TTC549 (cell line): ENCODE data around the gene DGKB.
"Not testable (repeated sequence)": the region's sequence is repeated elsewhere in the genome, so short reads cannot be mapped to it uniquely, and the experiment has no call there.

Experiments used
- FAIRE-seq: peaks from 2 replicates; lab custom pipeline; 2012; peaks lifted over from hg19 to GRCh38; lab: Jason Lieb, UNC

DGKB gene

GRCh38 chr7:14579971-14580370 is 322.6 kb downstream of the DGKB start:
- no peak for FAIRE-seq

- no peak for FAIRE-seq
These were observed 326.0 kb downstream of the DGKB start for GRCh38 chr7:14576578-14576977.

GRCh38 chr7:14570750-14571607 is 331.6 kb downstream of the DGKB start:
- FAIRE-seq = no peak

GRCh38 chr7:14552060-14552459 is 350.5 kb downstream of the DGKB start:
- no peak for FAIRE-seq

GRCh38 chr7:14551310-14551709 is 351.2 kb downstream of the DGKB start:
- FAIRE-seq = no peak

GRCh38 chr7:14542624-14543023 is 359.9 kb downstream of the DGKB start:
- no peak for FAIRE-seq

GRCh38 chr7:14521183-14521582 is 381.4 kb downstream of the DGKB start:
- no peak for FAIRE-seq

GRCh38 chr7:14510268-14510667 is 392.3 kb downstream of the DGKB start:
- FAIRE-seq = no peak

- FAIRE-seq = no peak
These were observed 394.9 kb downstream of the DGKB start for GRCh38 chr7:14507617-14508016.

- FAIRE-seq = no peak
These were observed 396.6 kb downstream of the DGKB start for GRCh38 chr7:14505906-14506305.

GRCh38 chr7:14504134-14504533 is 398.4 kb downstream of the DGKB start:
- FAIRE-seq = no peak

- FAIRE-seq = no peak
These were observed 398.9 kb downstream of the DGKB start for GRCh38 chr7:14503623-14504022.

GRCh38 chr7:14501436-14501835 is 401.1 kb downstream of the DGKB start:
- no peak for FAIRE-seq

- FAIRE-seq = no peak
These were observed 405.2 kb downstream of the DGKB start for GRCh38 chr7:14497390-14497789.

- FAIRE-seq = no peak
These were observed 406.9 kb downstream of the DGKB start for GRCh38 chr7:14495633-14496032.

- FAIRE-seq = no peak
These were observed 414.7 kb downstream of the DGKB start for GRCh38 chr7:14487701-14488395.

- no peak for FAIRE-seq
These were observed 418.9 kb downstream of the DGKB start for GRCh38 chr7:14483663-14484062.

- FAIRE-seq = no peak
These were observed 422.3 kb downstream of the DGKB start for GRCh38 chr7:14480281-14480680.

- FAIRE-seq = no peak
These were observed 423.6 kb downstream of the DGKB start for GRCh38 chr7:14478834-14479510.

- FAIRE-seq = not testable (repeated sequence)
These were observed 440.8 kb downstream of the DGKB start for GRCh38 chr7:14461716-14462115.

GRCh38 chr7:14458846-14459245 is 443.7 kb downstream of the DGKB start:
- FAIRE-seq = not testable (repeated sequence)

GRCh38 chr7:14457568-14458453 is 444.7 kb downstream of the DGKB start:
- peak; percentile 79 for FAIRE-seq
